ENCODE measurements around the gene ARIH1. TPM values are rescaled to one million over a fixed set of nuclear protein-coding genes. Genes with fewer than 3 reads are reported as not detected.

Gene ARIH1
- total and polyA plus RNA-seq, 2 of the 4 experiments (the other 2 are of a cell fraction) = 24.0 to 41.2 TPM

- intact Hi-C loops (cut with micrococcal nuclease) = no loop called here
- Histone ChIP-seq H3K4me1 (ENCODE audit: control insufficient read depth, insufficient read depth, low read length) (no peaks in the 10 kb centered on the region; the same call in 1 of the 2 replicates), H4K8ac (ENCODE audit: low read depth in 2 of 2, low read length in 2 of 2) (no peak overlapping the region), H4K5ac (ENCODE audit: low read depth, low read length) (no peak overlapping the region), H3K4ac (ENCODE audit: low read depth, low read length) (no peak overlapping the region), H3K9me3 (ENCODE audit: control insufficient read depth, insufficient read depth, low read length) (peaks cover 8% of the 10 kb centered on the region), H3K36me3 (ENCODE audit: control insufficient read depth, insufficient read depth, low read length) (peaks cover 8% of the 10 kb centered on the region), H3K9me1 (ENCODE audit: insufficient read depth, low read length) (0 out of 2 replicates have a peak, but pooled peaks cover 3% of the 10 kb centered on the region), H3K27ac (ENCODE audit: insufficient read depth, low read length) (no peak overlapping the region), H3K27me3 (ENCODE audit: control insufficient read depth, insufficient read depth, low read length) (no peaks in the 10 kb centered on the region), H3K4me2 (ENCODE audit: low read depth, low read length) (no peak overlapping the region), H2BK5ac (ENCODE audit: low read depth, low read length, poor library complexity, severe bottlenecking) (no peak overlapping the region), H3K4me3 (ENCODE audit: insufficient read depth, low read depth, low read length) (no peak overlapping the region), H4K91ac (ENCODE audit: insufficient read depth, low read depth, low read length) (no peak overlapping the region), H2BK20ac (ENCODE audit: low read depth, low read length) (no peak overlapping the region), H2AK5ac (ENCODE audit: low read depth, low read length) (no peak overlapping the region), H3K18ac (ENCODE audit: low read depth, low read length) (no peak overlapping the region), H2BK15ac (ENCODE audit: low read depth, low read length) (no peak overlapping the region), H3K79me1 (ENCODE audit: low read depth in 1 of 2, low read length in 2 of 2) (peaks cover 18 to 48% of the 10 kb centered on the region in 2 experiments; a peak in 3 of 4 replicates), H3K56ac (ENCODE audit: extremely low read depth, insufficient read depth, low read length) (no peak overlapping the region), H4K20me1 (ENCODE audit: insufficient read depth, low read length) (peaks cover 28% of the 10 kb centered on the region), H2BK120ac (ENCODE audit: low read depth, low read length) (no peak overlapping the region), H2AFZ (replicated peaks; ENCODE audit: low read length, poor library complexity) (no peak overlapping the region), H2AK9ac (replicated peaks; ENCODE audit: low read depth, low read length, poor library complexity) (no peak overlapping the region), H3K14ac (replicated peaks; ENCODE audit: low read depth, low read length) (no peak overlapping the region), H3K23ac (ENCODE audit: low read depth, low read length) (no peak overlapping the region), H3K9ac (ENCODE audit: low read depth, low read length) (no peak overlapping the region)
- BruUV-seq (replicated peaks) = no TSS peak
- no peak for TF ChIP-seq SMC3 (IDR thresholded peaks at IDR 0.05; ENCODE audit: low read depth, low read length)
- TF ChIP-seq RFX5 (IDR thresholded peaks at IDR 0.05; ENCODE audit: low read depth, low read length) = no peak
- TF ChIP-seq FOS (IDR thresholded peaks at IDR 0.05; ENCODE audit: low read depth, low read length) = no peak
- TF ChIP-seq MAZ (IDR thresholded peaks at IDR 0.05; ENCODE audit: borderline replicate concordance, low read depth, low read length) = no peak
- no peak for TF ChIP-seq RAD21 (IDR thresholded peaks at IDR 0.05; ENCODE audit: low read length)
- no peak for TF ChIP-seq BHLHE40 (IDR thresholded peaks at IDR 0.05; ENCODE audit: low read depth, low read length)
- TF ChIP-seq RCOR1 (IDR thresholded peaks at IDR 0.05; ENCODE audit: insufficient replicate concordance, low read length) = no peak
- no peak for TF ChIP-seq MXI1 (IDR thresholded peaks at IDR 0.05; ENCODE audit: borderline replicate concordance, low read depth, low read length)
- no peak for TF ChIP-seq ELK1 (IDR thresholded peaks at IDR 0.05; ENCODE audit: borderline replicate concordance, low read depth, low read length)
- TF ChIP-seq NFE2L2 (IDR thresholded peaks at IDR 0.05; ENCODE audit: low read depth, low read length) = no peak
- TF ChIP-seq CHD1 (IDR thresholded peaks at IDR 0.05; ENCODE audit: low read depth, low read length) = no peak
- TF ChIP-seq POLR2A (IDR thresholded peaks at IDR 0.05; ENCODE audit: low read depth, low read length) = no peak
- no peak for TF ChIP-seq MAFK (IDR thresholded peaks at IDR 0.05; ENCODE audit: low read depth, low read length)
- no peak for TF ChIP-seq CEBPB (IDR thresholded peaks at IDR 0.05; ENCODE audit: low read depth, low read length)
- no peak for TF ChIP-seq USF2 (IDR thresholded peaks at IDR 0.05; ENCODE audit: low read depth, low read length)
- TF ChIP-seq CTCF (conservative IDR thresholded peaks at IDR 0.05; ENCODE audit: low read depth, low read length) = no peak
- POLR2A ChIA-PET (ENCODE audit: unreplicated experiment) = no interaction called here
- DNase-seq (no peak), ATAC-seq (ENCODE audit: low read depth) (no peak)
- CTCF ChIA-PET = no interaction called here
- in situ Hi-C loops (cut with MboI; ENCODE audit: low sequenced_read_pairs) = no loop called here
- dilution Hi-C loops (cut with HindIII; ENCODE audit: low sequenced_read_pairs, unreplicated experiment) = no loop called here
Measured at GRCh38 chr15:72541674-72542073, 67.5 kb downstream of the ARIH1 start.

Data from IMR-90 (cell line).